H1 (cell line): ENCODE data around the gene RCSD1. TPM values are rescaled to one million over a fixed set of nuclear protein-coding genes. Genes with fewer than 3 reads are reported as not detected.

Experiments used
- CTCF ChIA-PET: fragments of 300-600 bp; sonication (Branson Sonifier 250); formaldehyde crosslinking; loops from one replicate; lab custom pipeline; 2021; ENCODE audit not compliant: partially characterized antibody; lab: Charles Lee
- POLR2A ChIA-PET: fragments of 300-600 bp; sonication (Branson Sonifier 250); formaldehyde crosslinking; loops from one replicate; lab custom pipeline; 2021; ENCODE audit warnings: inconsistent platforms; ENCODE audit not compliant: partially characterized antibody; lab: Charles Lee
- DNase-seq, 2 experiments: peaks; one replicate each; pipeline versions ENCODE4 v3.0.0 to v3.0.0-alpha.2; 2010 to 2022; ENCODE audit warnings: low spot score in 2 of 2, low read depth in 1 of 2, mixed read lengths in 1 of 2
- FAIRE-seq: peaks from 2 replicates; lab custom pipeline; 2011; peaks lifted over from hg19 to GRCh38; lab: Jason Lieb, UNC
- H2AFZ ChIP-seq: 2 replicates; pipeline ENCODE4 v1.8.1; 2012; ENCODE audit warnings: low read length, inconsistent platforms
- H2AK5ac ChIP-seq: 2 replicates; pipeline ENCODE4 v1.6.1; 2013; ENCODE audit warnings: low read depth, low read length
- H2BK120ac ChIP-seq: replicated peaks from 2 replicates; pipeline ENCODE3; 2013; ENCODE audit warnings: low read depth, low read length, inconsistent platforms
- H2BK12ac ChIP-seq: 2 replicates; pipeline ENCODE4 v1.6.1; 2013; ENCODE audit warnings: low read depth, low read length
- H2BK15ac ChIP-seq: 2 replicates; pipeline ENCODE4 v1.6.1; 2013; ENCODE audit warnings: low read length
- H2BK20ac ChIP-seq: 2 replicates; pipeline ENCODE4 v1.6.1; 2013; ENCODE audit warnings: low read length
- H2BK5ac ChIP-seq: 2 replicates; pipeline ENCODE4 v1.6.1; 2013; ENCODE audit warnings: low read depth, low read length
- H3K14ac ChIP-seq: 2 replicates; pipeline ENCODE4 v1.6.1; 2013; ENCODE audit warnings: inconsistent platforms; ENCODE audit not compliant: insufficient read length
- H3K18ac ChIP-seq: 2 replicates; pipeline ENCODE4 v1.6.1; 2013; ENCODE audit warnings: low read length; ENCODE audit errors: extremely low read depth
- H3K23ac ChIP-seq: 2 replicates; pipeline ENCODE4 v1.6.1; 2013; ENCODE audit warnings: inconsistent platforms; ENCODE audit not compliant: insufficient read length
- H3K23me2 ChIP-seq: 2 replicates; pipeline ENCODE4 v1.6.1; 2013; ENCODE audit warnings: low read depth, low read length
- H3K27ac ChIP-seq: 2 replicates; pipeline ENCODE4 v1.6.1; 2011; ENCODE audit warnings: low read depth, low read length, inconsistent platforms
- H3K27me3 ChIP-seq, 4 experiments: replicated peaks in 1 of 4; 1 replicate in 1 of 4; 2 replicates in 3 of 4; pipeline versions ENCODE4 v1.6.1 to v1.8.1; 2011 to 2013; ENCODE audit warnings: low read length in 3 of 4, mild to moderate bottlenecking in 3 of 4, inconsistent platforms in 2 of 4, mixed read lengths in 2 of 4, moderate library complexity in 1 of 4; ENCODE audit not compliant: control insufficient read depth in 3 of 4, insufficient read depth in 3 of 4; ENCODE audit errors: extremely low read depth in 1 of 4
- H3K36me3 ChIP-seq, 4 experiments: 2 replicates each; pipeline versions ENCODE4 v1.6.1 to v1.8.1; 2011 to 2013; ENCODE audit warnings: mild to moderate bottlenecking in 4 of 4, low read length in 3 of 4, moderate library complexity in 2 of 4, control low read depth in 1 of 4, inconsistent platforms in 1 of 4; ENCODE audit not compliant: insufficient read depth in 4 of 4, control insufficient read depth in 2 of 4
- H3K4ac ChIP-seq: replicated peaks from 2 replicates; pipeline ENCODE3; 2013; ENCODE audit warnings: low read length, low read depth, mixed read lengths, inconsistent platforms; ENCODE audit not compliant: insufficient read length
- H3K4me1 ChIP-seq, 4 experiments: replicated peaks in 1 of 4; 1 replicate in 1 of 4; 2 replicates in 3 of 4; pipeline versions ENCODE4 v1.6.1 to v1.8.1; 2011 to 2013; ENCODE audit warnings: low read length in 3 of 4, inconsistent platforms in 2 of 4, mixed read lengths in 1 of 4; ENCODE audit not compliant: insufficient read depth in 4 of 4, control insufficient read depth in 3 of 4
- H3K4me2 ChIP-seq, 2 experiments: 2 replicates each; pipeline versions ENCODE4 v1.6.1 to v1.8.1; 2011 to 2013; ENCODE audit warnings: low read depth in 2 of 2, low read length in 2 of 2, control low read depth in 1 of 2, inconsistent platforms in 1 of 2, mild to moderate bottlenecking in 1 of 2; ENCODE audit not compliant: insufficient read depth in 1 of 2
- H3K4me3 ChIP-seq, 4 experiments: fragments of 200-600, 300-600 bp in 1 of 4; sonication (generic), shearing (Covaris generic), sonication (Bioruptor Twin) in 1 of 4; 2 replicates each; pipeline versions ENCODE4 v1.5.1 to v1.8.1; 2011 to 2016; ENCODE audit warnings: low read length in 4 of 4, low read depth in 3 of 4, control low read depth in 2 of 4, inconsistent platforms in 2 of 4, mild to moderate bottlenecking in 2 of 4, mixed read lengths in 1 of 4, moderate library complexity in 1 of 4; ENCODE audit not compliant: insufficient read depth in 2 of 4; ENCODE audit errors: extremely low read depth in 1 of 4
- H3K56ac ChIP-seq: replicated peaks from 2 replicates; pipeline ENCODE3; 2013; ENCODE audit warnings: low read depth, mild to moderate bottlenecking, mixed read lengths, low read length, inconsistent platforms; ENCODE audit not compliant: insufficient read length
- H3K79me1 ChIP-seq: 2 replicates; pipeline ENCODE4 v1.6.1; 2013; ENCODE audit warnings: low read depth, low read length, control low read depth
- H3K79me2 ChIP-seq, 2 experiments: 2 replicates each; pipeline versions ENCODE4 v1.6.1 to v1.8.1; 2012 to 2013; ENCODE audit warnings: low read length in 2 of 2, mild to moderate bottlenecking in 2 of 2, inconsistent platforms in 1 of 2; ENCODE audit not compliant: insufficient read depth in 2 of 2, control insufficient read depth in 1 of 2
- H3K9ac ChIP-seq, 4 experiments: replicated peaks in 1 of 4; 1 replicate in 1 of 4; 2 replicates in 3 of 4; pipeline versions ENCODE4 v1.6.1 to v1.8.1; 2011 to 2013; ENCODE audit warnings: low read depth in 3 of 4, low read length in 3 of 4, control low read depth in 2 of 4, mild to moderate bottlenecking in 2 of 4, moderate library complexity in 2 of 4, inconsistent platforms in 1 of 4; ENCODE audit errors: extremely low read depth in 1 of 4
- H3K9me3 ChIP-seq, 2 experiments: 2 replicates each; pipeline versions ENCODE4 v1.6.1 to v1.8.1; 2012 to 2013; ENCODE audit warnings: mild to moderate bottlenecking in 2 of 2, moderate library complexity in 2 of 2, control low read depth in 1 of 2, inconsistent platforms in 1 of 2, low read depth in 1 of 2, low read length in 1 of 2, mixed read lengths in 1 of 2; ENCODE audit not compliant: insufficient read depth in 2 of 2
- H4K20me1 ChIP-seq, 2 experiments: replicated peaks in 1 of 2; 2 replicates each; pipeline versions ENCODE3 to v1.8.1; 2011 to 2013; ENCODE audit warnings: inconsistent platforms in 2 of 2, low read length in 2 of 2, mild to moderate bottlenecking in 1 of 2; ENCODE audit not compliant: insufficient read depth in 2 of 2, control insufficient read depth in 1 of 2
- H4K5ac ChIP-seq: 2 replicates; pipeline ENCODE4 v1.6.1; 2013; ENCODE audit warnings: low read length, low read depth, mixed read lengths, inconsistent platforms; ENCODE audit not compliant: insufficient read length
- H4K8ac ChIP-seq: 2 replicates; pipeline ENCODE4 v1.8.0; 2013; ENCODE audit warnings: mild to moderate bottlenecking, moderate library complexity, low read length, inconsistent platforms; ENCODE audit not compliant: insufficient read depth; ENCODE audit errors: extremely low read depth
- H4K91ac ChIP-seq: replicated peaks from 2 replicates; pipeline ENCODE3; 2013; ENCODE audit warnings: low read length, mixed read lengths, inconsistent platforms; ENCODE audit not compliant: insufficient read length
- ASH2L ChIP-seq: fragments of 200-600, 300-600 bp; sonication (generic); IDR thresholded peaks from one replicate; pipeline ENCODE4 v1.7.1; 2017; ENCODE audit warnings: low read length
- CBX5 ChIP-seq: fragments of 300-800, 300-1000 bp; sonication (generic); IDR thresholded peaks from 2 replicates; pipeline ENCODE4 v1.7.1; 2016; ENCODE audit warnings: antibody characterized with exemption, low read length, low read depth
- PHF8 ChIP-seq: fragments of 200-600 bp; sonication (generic); conservative IDR thresholded peaks from 2 replicates; pipeline ENCODE4 v1.7.1; 2012; ENCODE audit warnings: low read depth, mild to moderate bottlenecking, inconsistent platforms, low read length, moderate library complexity
- RBBP5 ChIP-seq: IDR thresholded peaks from 2 replicates; pipeline ENCODE4 v1.7.1; 2012; ENCODE audit warnings: low read depth, mild to moderate bottlenecking, inconsistent platforms, low read length, moderate library complexity, borderline replicate concordance
- SIN3A ChIP-seq, 2 experiments: IDR thresholded peaks in 1 of 2; conservative IDR thresholded peaks in 1 of 2; 2 replicates each; pipeline ENCODE4 v1.6.1; 2011 to 2012; ENCODE audit warnings: low read length in 2 of 2, improper control_type of control experiment in 1 of 2, low read depth in 1 of 2, mild to moderate bottlenecking in 1 of 2
- SP1 ChIP-seq: IDR thresholded peaks from 2 replicates; pipeline ENCODE4 v1.6.1; 2011; ENCODE audit warnings: low read depth, low read length
- TEAD4 ChIP-seq: IDR thresholded peaks from 2 replicates; pipeline ENCODE4 v1.6.1; 2012; ENCODE audit warnings: low read depth, low read length, inconsistent platforms, mixed read lengths
- WGBS, 2 experiments: shearing (Covaris generic) in 1 of 2; methylation state at CpG; one replicate each; pipeline versions ENCODE4 v1.1.6 to v1.1.7; 2013 to 2015; ENCODE audit warnings: low lambda C conversion rate in 2 of 2, mixed read lengths in 2 of 2, inconsistent platforms in 1 of 2, low coverage in 1 of 2, missing lambda C conversion rate in 1 of 2; ENCODE audit not compliant: insufficient replicate concordance in 2 of 2, insufficient coverage in 1 of 2, insufficient read length in 1 of 2; ENCODE audit errors: extremely low coverage in 1 of 2, missing lambda C conversion rate in 1 of 2; 5-methylcytosine and 5-hydroxymethylcytosine counted together
- polyA plus RNA-seq, 7 experiments: library from polyadenylated mRNA; depleted of rRNA in 3 of 7; stranded (reverse) in 5 of 7; unstranded in 2 of 7; fragments of >200 nt in 5 of 7; fragments of 200-250 nt in 2 of 7; gene quantifications; 1 replicate in 5 of 7; 2 replicates in 1 of 7; 4 replicates in 1 of 7; pipeline versions ENCODE4 v1.2.1 to v1.2.3, GENCODE V29; 2011 to 2013; ENCODE audit warnings: missing spikeins in 2 of 7, mixed read lengths in 2 of 7
- total RNA-seq: library from RNA; stranded (reverse); fragmentation: NEBNext Ultra II Directional; extraction: Animal tissue kit (Norgen Biotek cat#: 25700); gene quantifications from 2 replicates; pipeline ENCODE4 v1.2.1, GENCODE V29; 2021
- TF ChIP-seq, protein P1 (sequence below): IDR thresholded peaks from 2 replicates; pipeline ENCODE4 v1.6.1; 2012; ENCODE audit warnings: low read length, inconsistent platforms

Gene RCSD1
- total and polyA plus RNA-seq, 2 of the 8 experiments (the other 6 are each of a cell fraction or from before 2014, with no cell fraction given): 0.47 to 0.69 TPM

DNA sequence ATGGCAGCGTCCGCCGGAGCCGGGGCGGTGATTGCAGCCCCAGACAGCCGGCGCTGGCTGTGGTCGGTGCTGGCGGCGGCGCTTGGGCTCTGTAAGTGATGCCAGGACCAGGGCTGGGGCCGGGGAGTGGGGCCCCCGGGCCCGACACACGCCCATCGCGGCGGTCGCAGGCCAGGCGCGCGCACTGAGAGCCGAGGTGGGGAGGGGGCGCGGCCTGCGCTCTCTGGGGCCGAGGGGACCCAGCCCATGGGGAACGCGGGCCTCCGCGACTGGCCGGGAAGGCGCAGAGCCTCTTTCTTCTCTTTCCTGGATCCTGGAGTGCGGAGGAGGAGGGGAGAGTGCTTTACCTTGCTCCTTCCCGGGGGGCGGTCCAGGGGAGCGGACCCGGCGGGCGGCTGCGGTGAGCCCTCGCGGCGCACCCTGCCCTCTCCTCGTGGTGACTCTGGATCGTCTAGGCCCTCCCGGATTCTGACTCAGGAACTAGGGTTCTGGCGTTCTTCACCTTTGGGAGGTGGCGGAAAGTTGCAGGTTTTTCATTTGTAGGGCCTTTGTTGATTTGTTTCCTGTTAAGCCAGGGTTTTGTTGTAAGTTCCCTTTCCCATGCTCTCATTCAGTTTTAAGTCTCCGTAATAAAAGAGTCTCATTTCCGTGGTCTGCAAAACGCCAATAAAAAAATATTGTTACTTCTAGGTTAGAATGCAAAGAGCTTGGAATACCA, 92.3 kb downstream of the RCSD1 start:
- Histone ChIP-seq H2AK5ac (no peak overlapping the region), H4K91ac (no peak overlapping the region), H2BK20ac (no peak overlapping the region), H3K23ac (no peak overlapping the region), H2AFZ (no peak overlapping the region), H3K4me1 (peaks cover 3 to 4% (median 3%) of the 10 kb centered on the region in 4 experiments; a peak in 3 of 7 replicates), H2BK15ac (no peak overlapping the region), H4K20me1 (peaks cover 10 to 14% of the 10 kb centered on the region in 2 experiments), H3K4me2 (peak overlapping the region; percentile 75 to 84), H3K18ac (0 out of 2 replicates have a peak overlapping the region, but pooled peaks have one; percentile 39), H3K9ac (peak overlapping the region; percentile 55 to 76 (median 64)), H3K4me3 (peak overlapping the region; percentile 81 to 97 (median 88)), H3K9me3 (no peaks in the 10 kb centered on the region), H2BK12ac (no peak overlapping the region), H4K5ac (no peak overlapping the region), H4K8ac (peak overlapping the region; percentile 87), H3K23me2 (no peaks in the 10 kb centered on the region), H3K14ac (no peak overlapping the region), H3K4ac (no peak overlapping the region), H3K79me2 (peaks cover 3 to 46% of the 10 kb centered on the region in 2 experiments; a peak in 3 of 4 replicates), H3K27ac (no peak overlapping the region; the same call in 1 of the 2 replicates), H2BK5ac (no peak overlapping the region), H3K56ac (peak overlapping the region; percentile 40), H3K36me3 (0 out of 8 replicates have a peak, but pooled peaks cover 0 to 4% (median 0%) of the 10 kb centered on the region in 4 experiments), H3K27me3 (no peaks in the 10 kb centered on the region), H2BK120ac (no peak overlapping the region), H3K79me1 (peaks cover 9% of the 10 kb centered on the region; the same call in 1 of the 2 replicates)
- DNase-seq (no peak), FAIRE-seq (no peak)
- CTCF ChIA-PET: interaction anchor here (1.0 to 1.1 kb wide), 3 partner anchors 9 to 363 kb away, joined by 3 read pairs; no protein-coding TSS in a partner anchor
- 3% methylated on average over 16 of the region's 52 CpGs; no CpG with 5 or more reads in 1 of the 2 experiments for WGBS, 2 experiments
- POLR2A ChIA-PET: interaction anchor here (1.3 kb wide), 1 partner anchor 214 kb away, joined by 5 read pairs; the partner anchor contains the start of gene DCAF6
- no peak for TF ChIP-seq TEAD4
- no peak for TF ChIP-seq CBX5
- peak; percentile 19 for TF ChIP-seq PHF8
- TF ChIP-seq, protein P1, sequence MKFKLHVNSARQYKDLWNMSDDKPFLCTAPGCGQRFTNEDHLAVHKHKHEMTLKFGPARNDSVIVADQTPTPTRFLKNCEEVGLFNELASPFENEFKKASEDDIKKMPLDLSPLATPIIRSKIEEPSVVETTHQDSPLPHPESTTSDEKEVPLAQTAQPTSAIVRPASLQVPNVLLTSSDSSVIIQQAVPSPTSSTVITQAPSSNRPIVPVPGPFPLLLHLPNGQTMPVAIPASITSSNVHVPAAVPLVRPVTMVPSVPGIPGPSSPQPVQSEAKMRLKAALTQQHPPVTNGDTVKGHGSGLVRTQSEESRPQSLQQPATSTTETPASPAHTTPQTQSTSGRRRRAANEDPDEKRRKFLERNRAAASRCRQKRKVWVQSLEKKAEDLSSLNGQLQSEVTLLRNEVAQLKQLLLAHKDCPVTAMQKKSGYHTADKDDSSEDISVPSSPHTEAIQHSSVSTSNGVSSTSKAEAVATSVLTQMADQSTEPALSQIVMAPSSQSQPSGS: no peak
- 0 out of 2 replicates have a peak, but pooled peaks have one; percentile 20 for TF ChIP-seq SP1
- TF ChIP-seq SIN3A (conservative IDR thresholded peaks at IDR 0.05 in 1 of 2, IDR thresholded peaks at IDR 0.05 in 1 of 2; ENCODE audit: low read depth in 1 of 2, low read length in 2 of 2): peak in 1 of 2 experiments; percentile 31; a peak in 1 of 4 replicates
- TF ChIP-seq ASH2L: peak; percentile 99
- TF ChIP-seq RBBP5: peak; percentile 96; the same call in 1 of the 2 replicates
